ENCODE measurements around the gene ALMS1. TPM values are rescaled to one million over a fixed set of nuclear protein-coding genes. Genes with fewer than 3 reads are reported as not detected.

ALMS1 gene
- total and polyA plus RNA-seq, 2 of the 8 experiments (the other 6 are each of a cell fraction or from before 2014, with no cell fraction given): 21.8 to 45.6 TPM

DNA sequence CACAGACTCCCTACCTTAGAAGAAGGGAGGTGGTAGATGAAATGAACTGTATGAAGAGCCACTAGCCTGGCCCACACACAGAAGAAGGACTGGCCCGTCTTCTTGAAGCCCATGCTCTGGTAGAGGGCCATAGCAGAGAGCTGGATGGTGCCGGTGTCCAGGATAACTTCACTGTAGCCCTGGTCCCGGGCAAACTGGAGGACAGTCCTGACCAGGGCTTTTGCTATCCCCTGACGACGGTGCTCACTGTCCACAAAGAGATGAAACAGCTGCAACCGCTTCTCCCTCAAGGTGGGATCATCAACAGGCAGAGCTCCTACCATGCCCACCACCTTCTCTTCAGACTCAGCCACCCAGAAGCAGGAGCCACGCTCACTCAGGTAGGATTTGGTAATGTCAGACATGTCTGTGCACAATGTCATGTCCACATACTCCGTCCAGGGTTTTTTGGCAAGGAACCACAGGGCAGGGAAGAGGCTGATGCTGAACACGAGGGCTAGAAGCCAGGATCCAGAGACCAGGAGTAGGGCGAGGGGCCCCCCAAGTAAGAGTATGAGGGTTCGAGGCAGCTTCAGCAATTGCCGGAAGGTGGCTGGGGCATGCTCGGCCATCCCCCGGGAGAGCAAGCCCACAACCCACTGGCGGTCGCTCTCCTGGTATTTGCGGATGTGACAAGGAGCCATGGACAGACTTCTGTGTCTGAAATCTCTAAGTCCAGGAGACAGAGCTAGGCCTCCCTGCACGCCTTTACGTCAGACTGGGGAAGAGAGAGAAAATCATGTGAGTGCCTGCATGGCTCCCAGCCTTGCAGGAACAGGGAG lies 255.5 kb downstream of the ALMS1 start:
- ChIA-PET POLR2A (ENCODE audit: partially characterized antibody) (no interaction called here), CTCF (ENCODE audit: partially characterized antibody) (interaction anchor here (0.6 to 0.7 kb wide), 2 partner anchors 15 to 41 kb away, joined by 3 read pairs; no protein-coding TSS in a partner anchor)
- Histone ChIP-seq H3K79me1 (ENCODE audit: low read depth, low read length) (no peaks in the 10 kb centered on the region), H2BK5ac (ENCODE audit: low read depth, low read length) (no peak overlapping the region), H4K8ac (ENCODE audit: extremely low read depth, insufficient read depth, low read length) (no peak overlapping the region), H3K23me2 (ENCODE audit: low read depth, low read length) (no peaks in the 10 kb centered on the region), H3K27me3 (replicated peaks in 1 of 4; ENCODE audit: control insufficient read depth in 3 of 4, extremely low read depth in 1 of 4, insufficient read depth in 3 of 4, low read length in 3 of 4) (no peaks in the 10 kb centered on the region), H3K4me2 (ENCODE audit: insufficient read depth in 1 of 2, low read depth in 2 of 2, low read length in 2 of 2) (no peak overlapping the region), H2BK120ac (replicated peaks; ENCODE audit: low read depth, low read length) (no peak overlapping the region), H3K18ac (ENCODE audit: extremely low read depth, low read length) (no peak overlapping the region), H3K56ac (replicated peaks; ENCODE audit: insufficient read length, low read depth, low read length) (no peak overlapping the region), H4K5ac (ENCODE audit: insufficient read length, low read depth, low read length) (no peak overlapping the region), H3K79me2 (ENCODE audit: control insufficient read depth in 1 of 2, insufficient read depth in 2 of 2, low read length in 2 of 2) (no peaks in the 10 kb centered on the region), H3K9ac (replicated peaks in 1 of 4; ENCODE audit: extremely low read depth in 1 of 4, low read depth in 3 of 4, low read length in 3 of 4) (no peak overlapping the region), H2BK12ac (ENCODE audit: low read depth, low read length) (no peak overlapping the region), H2AFZ (ENCODE audit: low read length) (no peak overlapping the region), H2BK20ac (ENCODE audit: low read length) (no peak overlapping the region), H3K4me1 (replicated peaks in 1 of 4; ENCODE audit: control insufficient read depth in 3 of 4, insufficient read depth in 4 of 4, low read length in 3 of 4) (no peaks in the 10 kb centered on the region), H4K91ac (replicated peaks; ENCODE audit: insufficient read length, low read length) (no peak overlapping the region), H3K9me3 (ENCODE audit: insufficient read depth in 2 of 2, low read depth in 1 of 2, low read length in 1 of 2) (peaks cover 34 to 43% of the 10 kb centered on the region in 2 experiments), H3K23ac (ENCODE audit: insufficient read length) (no peak overlapping the region), H4K20me1 (replicated peaks in 1 of 2; ENCODE audit: control insufficient read depth in 1 of 2, insufficient read depth in 2 of 2, low read length in 2 of 2) (no peaks in the 10 kb centered on the region), H3K36me3 (ENCODE audit: control insufficient read depth in 2 of 4, insufficient read depth in 4 of 4, low read length in 3 of 4) (no peaks in the 10 kb centered on the region), H3K4me3 (ENCODE audit: extremely low read depth in 1 of 4, insufficient read depth in 2 of 4, low read depth in 3 of 4, low read length in 4 of 4) (no peak overlapping the region), H3K27ac (ENCODE audit: low read depth, low read length) (no peak overlapping the region), H2AK5ac (ENCODE audit: low read depth, low read length) (no peak overlapping the region), H3K14ac (ENCODE audit: insufficient read length) (no peak overlapping the region), H2BK15ac (ENCODE audit: low read length) (no peak overlapping the region), H3K4ac (replicated peaks; ENCODE audit: insufficient read length, low read depth, low read length) (no peak overlapping the region)
- DNase-seq (ENCODE audit: low read depth in 1 of 2, low spot score in 2 of 2): no peak
- 94% methylated on average over 14 of the region's 19 CpGs; no CpG with 5 or more reads in 1 of the 2 experiments for WGBS, 2 experiments (ENCODE audit: extremely low coverage in 1 of 2, insufficient coverage in 1 of 2, insufficient read length in 1 of 2, insufficient replicate concordance in 2 of 2, low coverage in 1 of 2, low lambda C conversion rate in 2 of 2, missing lambda C conversion rate in 1 of 2)
- no peak for FAIRE-seq
- TF ChIP-seq JUN (IDR thresholded peaks at IDR 0.05; ENCODE audit: low read depth, low read length) (no peak), SRF (IDR thresholded peaks at IDR 0.05; ENCODE audit: low read depth, low read length) (no peak), MAFK (IDR thresholded peaks at IDR 0.05; ENCODE audit: low read depth, low read length) (no peak), POLR2A (IDR thresholded peaks at IDR 0.05; ENCODE audit: control extremely low read depth in 1 of 2, low read depth in 2 of 2, low read length in 2 of 2) (no peak), HDAC2 (IDR thresholded peaks at IDR 0.05; ENCODE audit: borderline replicate concordance in 1 of 2, low read depth in 2 of 2, low read length in 2 of 2) (no peak), CREB1 (IDR thresholded peaks at IDR 0.05) (no peak), CTCF (IDR thresholded peaks at IDR 0.05; ENCODE audit: control extremely low read depth in 1 of 3, insufficient read depth in 1 of 3, low read depth in 1 of 3, low read length in 3 of 3) (no peak), NRF1 (IDR thresholded peaks at IDR 0.05; ENCODE audit: low read depth, low read length) (no peak), RNF2 (IDR thresholded peaks at IDR 0.05; ENCODE audit: borderline replicate concordance, low read depth, low read length, missing control alignments, poor library complexity, severe bottlenecking) (no peak), JUND (IDR thresholded peaks at IDR 0.05; ENCODE audit: low read length) (no peak)
